K562 (cell line): ENCODE results near the gene C2CD5.

Experiments used
- CTCF ChIP-seq, 3 experiments: IDR thresholded peaks in 2 of 3; conservative IDR thresholded peaks in 1 of 3; 2 replicates each; pipeline ENCODE4 v1.5.1; 2011 to 2012; ENCODE audit warnings: low read length in 3 of 3, mild to moderate bottlenecking in 3 of 3, control low read depth in 2 of 3, improper control_type of control experiment in 1 of 3, inconsistent platforms in 1 of 3, low read depth in 1 of 3, mixed read lengths in 1 of 3, moderate library complexity in 1 of 3; ENCODE audit not compliant: insufficient read depth in 2 of 3
- FOSL1 ChIP-seq: fragments of 200-800 bp; sonication (Bioruptor generic); conservative IDR thresholded peaks from 2 replicates; pipeline ENCODE4 v1.6.1; 2016; ENCODE audit warnings: missing genetic modification characterization, missing compliant biosample characterization
- MBD1 ChIP-seq: fragments of 250-450 bp; sonication (Bioruptor Pico); IDR thresholded peaks from 2 replicates; pipeline ENCODE4 v1.8.0; 2022; ENCODE audit warnings: inconsistent platforms
- MCM2 ChIP-seq: fragments of 450-650 bp; IDR thresholded peaks from 2 replicates; pipeline ENCODE4 v1.6.1; 2017; ENCODE audit warnings: low read depth, mild to moderate bottlenecking
- POLR2A ChIP-seq: fragments of 450-650 bp; conservative IDR thresholded peaks from 2 replicates; pipeline ENCODE4 v1.6.1; 2016
- SIX5 ChIP-seq, 2 experiments: IDR thresholded peaks; 2 replicates each; pipeline ENCODE4 v1.6.1; 2011; ENCODE audit warnings: low read length in 2 of 2, borderline replicate concordance in 1 of 2, low read depth in 1 of 2, mild to moderate bottlenecking in 1 of 2, moderate library complexity in 1 of 2; ENCODE audit not compliant: insufficient read depth in 1 of 2
- TCF7 ChIP-seq: sonication (generic); IDR thresholded peaks from 2 replicates; pipeline ENCODE4 v1.6.1; 2016; ENCODE audit warnings: antibody characterized with exemption, borderline replicate concordance
- ZBED1 ChIP-seq: IDR thresholded peaks from 2 replicates; pipeline ENCODE4 v1.6.1; 2014
- ZNF12 ChIP-seq: sonication (generic); formaldehyde crosslinking; IDR thresholded peaks from 2 replicates; pipeline ENCODE4 v1.4.0; 2020; ENCODE audit warnings: mild to moderate bottlenecking, missing genetic modification reagents
- ZNF121 ChIP-seq: sonication (generic); formaldehyde crosslinking; conservative IDR thresholded peaks from 2 replicates; pipeline ENCODE4 v1.8.0; 2022; ENCODE audit warnings: missing genetic modification reagents
- ZNF212 ChIP-seq: fragments of 450-650 bp; formaldehyde crosslinking; IDR thresholded peaks from 2 replicates; pipeline ENCODE4 v1.4.0; 2020; ENCODE audit warnings: mild to moderate bottlenecking
- ZNF24 ChIP-seq: fragments of 450-650 bp; IDR thresholded peaks from 2 replicates; pipeline ENCODE4 v1.6.1; 2016

GRCh38 chr12:22437031-22437806, 107.1 kb downstream of the C2CD5 start:
- TF ChIP-seq TCF7 (no peak), SIX5 (IDR thresholded peaks at IDR 0.05; ENCODE audit: borderline replicate concordance in 1 of 2, insufficient read depth in 1 of 2, low read depth in 1 of 2, low read length in 2 of 2) (no peak), MBD1 (CRISPR knock-in tag) (no peak), ZNF121 (no peak), MCM2 (no peak), ZNF12 (CRISPR knock-in tag) (no peak), ZNF212 (CRISPR knock-in tag) (no peak), CTCF (IDR thresholded peaks at IDR 0.05 in 2 of 3, conservative IDR thresholded peaks at IDR 0.05 in 1 of 3; ENCODE audit: insufficient read depth in 2 of 3, low read depth in 1 of 3, low read length in 3 of 3) (no peak), ZBED1 (no peak), ZNF24 (no peak), POLR2A (no peak), FOSL1 (no peak)
